GM21515 (cell line): Measurements from ENCODE around the gene LPO.

Source experiments
- ATAC-seq: cut with Tn5 transposase; IDR thresholded peaks from one replicate; pipeline ENCODE4 v1.9.1; 2021; ENCODE audit not compliant: unreplicated experiment

LPO gene

DNA sequence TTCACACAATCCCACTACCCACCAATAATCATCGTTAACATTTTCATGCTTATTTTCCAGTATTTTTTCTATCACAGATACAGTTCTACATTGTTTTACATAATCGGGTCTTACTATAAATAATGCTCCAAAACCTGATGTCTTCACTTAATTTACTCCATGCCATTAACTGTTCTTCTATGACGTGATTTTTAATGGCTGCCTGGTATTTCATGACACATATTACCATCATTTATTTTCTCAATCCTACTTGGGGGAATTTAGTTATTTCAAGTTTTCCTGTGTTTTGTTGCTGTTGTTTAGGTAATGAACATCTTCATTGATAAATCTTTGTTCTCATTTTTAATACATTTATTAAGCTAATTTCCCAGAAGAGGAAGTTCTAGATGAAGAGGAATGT lies 14.7 kb downstream of the LPO start:
- no peak for ATAC-seq

DNA sequence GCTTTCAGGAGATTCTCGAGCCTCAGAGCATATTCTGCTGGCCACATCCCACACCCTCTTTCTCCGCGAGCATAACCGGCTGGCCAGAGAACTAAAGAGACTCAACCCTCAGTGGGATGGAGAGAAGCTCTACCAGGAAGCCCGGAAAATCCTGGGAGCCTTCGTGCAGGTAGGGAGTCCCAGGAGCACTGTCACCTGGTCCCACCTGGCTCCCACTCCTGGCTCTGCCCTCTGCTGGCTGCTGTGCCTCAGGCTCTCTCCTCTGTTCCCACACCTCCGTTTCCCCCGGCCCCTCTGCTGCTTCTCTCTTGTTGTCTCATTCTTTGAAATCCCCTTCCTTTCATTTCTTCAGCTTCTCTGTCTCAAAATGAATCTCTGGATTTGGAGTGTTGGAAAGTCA lies 16.4 kb downstream of the LPO start:
- no peak for ATAC-seq

DNA sequence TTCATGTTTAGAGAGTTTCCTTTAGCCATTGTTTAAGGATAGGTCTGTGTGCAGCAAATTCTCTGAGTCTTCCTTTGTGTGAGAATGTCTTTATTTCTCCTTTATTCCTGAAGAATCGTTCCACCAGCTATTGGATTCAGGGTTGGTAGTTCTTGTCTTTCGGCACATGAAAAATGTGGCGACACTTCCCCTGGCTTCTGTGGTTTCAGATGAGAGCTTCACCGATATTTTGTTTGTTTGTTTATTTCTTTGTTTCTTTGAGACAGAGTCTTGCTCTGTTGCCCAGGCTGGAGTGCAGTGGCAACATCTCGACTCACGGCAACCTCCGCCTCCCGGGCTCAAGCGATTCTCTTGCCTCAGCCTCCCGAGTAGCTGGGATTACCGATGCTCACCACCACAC lies 23.8 kb downstream of the LPO start:
- ATAC-seq: no peak

- ATAC-seq: no peak
These were observed 25.4 kb downstream of the LPO start for GRCh38 chr17:58263773-58264172.

GRCh38 chr17:58264407-58265103 lies 26.2 kb downstream of the LPO start:
- ATAC-seq: no peak

DNA sequence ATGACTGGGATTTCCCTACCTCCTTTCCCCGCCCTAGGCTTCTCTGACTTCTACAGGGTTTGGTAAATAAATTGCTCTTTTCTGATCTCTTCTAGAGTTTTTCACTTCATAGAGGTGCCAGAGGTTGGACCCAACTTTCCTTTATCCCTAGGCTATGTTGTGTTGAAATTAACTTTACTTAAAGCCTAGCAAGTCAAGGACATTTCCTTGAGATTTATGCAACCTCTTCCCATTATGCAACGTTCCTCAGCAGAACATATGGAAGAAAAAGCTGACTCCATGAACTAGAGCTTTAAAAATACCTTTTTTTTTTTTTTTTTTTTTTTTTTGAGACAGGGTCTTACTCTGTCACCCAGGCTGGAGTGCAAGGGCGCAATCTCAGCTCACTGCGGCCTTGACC lies 26.9 kb downstream of the LPO start:
- ATAC-seq: no peak

GRCh38 chr17:58265902-58266875 lies 27.8 kb downstream of the LPO start:
- no peak for ATAC-seq

DNA sequence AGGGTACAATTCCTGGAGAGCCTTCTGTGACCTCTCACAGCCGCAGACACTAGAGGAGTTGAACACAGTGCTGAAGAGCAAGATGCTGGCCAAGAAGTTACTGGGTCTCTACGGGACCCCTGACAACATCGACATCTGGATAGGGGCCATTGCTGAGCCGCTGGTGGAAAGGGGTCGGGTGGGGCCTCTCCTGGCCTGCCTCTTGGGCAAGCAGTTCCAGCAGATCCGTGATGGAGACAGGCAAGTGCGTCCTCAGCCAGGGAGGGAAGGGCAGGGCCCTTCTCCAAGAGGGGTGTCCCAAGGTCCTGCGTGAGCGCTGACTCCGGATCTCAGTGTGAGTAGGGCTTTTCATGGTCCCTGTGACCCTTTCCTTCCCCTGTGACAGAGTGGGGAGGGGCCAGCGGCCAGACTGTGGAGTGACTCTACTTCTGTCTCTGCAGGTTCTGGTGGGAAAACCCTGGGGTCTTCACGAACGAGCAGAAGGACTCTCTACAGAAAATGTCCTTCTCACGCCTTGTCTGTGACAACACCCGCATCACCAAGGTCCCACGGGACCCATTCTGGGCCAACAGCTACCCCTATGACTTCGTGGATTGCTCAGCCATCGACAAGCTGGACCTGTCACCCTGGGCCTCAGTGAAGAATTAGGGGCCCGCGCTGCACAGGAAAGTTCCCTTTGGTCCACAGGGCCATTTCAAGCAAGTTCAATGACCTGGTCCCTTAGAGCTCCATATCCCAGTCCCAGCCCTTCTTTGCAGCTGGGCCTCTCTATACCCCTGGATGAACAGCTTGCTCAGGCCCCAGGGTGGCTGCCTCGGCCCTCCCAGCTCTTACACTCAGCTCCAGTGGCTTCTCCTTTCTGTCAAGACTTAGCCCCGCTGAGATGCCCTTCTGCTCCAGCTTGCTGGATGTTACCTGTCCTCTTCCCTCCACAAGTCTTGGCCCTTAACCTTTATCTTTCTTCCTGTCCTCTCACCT lies 29.3 kb downstream of the LPO start:
- no peak for ATAC-seq

GRCh38 chr17:58268326-58268725 lies 29.9 kb downstream of the LPO start:
- no peak for ATAC-seq

DNA sequence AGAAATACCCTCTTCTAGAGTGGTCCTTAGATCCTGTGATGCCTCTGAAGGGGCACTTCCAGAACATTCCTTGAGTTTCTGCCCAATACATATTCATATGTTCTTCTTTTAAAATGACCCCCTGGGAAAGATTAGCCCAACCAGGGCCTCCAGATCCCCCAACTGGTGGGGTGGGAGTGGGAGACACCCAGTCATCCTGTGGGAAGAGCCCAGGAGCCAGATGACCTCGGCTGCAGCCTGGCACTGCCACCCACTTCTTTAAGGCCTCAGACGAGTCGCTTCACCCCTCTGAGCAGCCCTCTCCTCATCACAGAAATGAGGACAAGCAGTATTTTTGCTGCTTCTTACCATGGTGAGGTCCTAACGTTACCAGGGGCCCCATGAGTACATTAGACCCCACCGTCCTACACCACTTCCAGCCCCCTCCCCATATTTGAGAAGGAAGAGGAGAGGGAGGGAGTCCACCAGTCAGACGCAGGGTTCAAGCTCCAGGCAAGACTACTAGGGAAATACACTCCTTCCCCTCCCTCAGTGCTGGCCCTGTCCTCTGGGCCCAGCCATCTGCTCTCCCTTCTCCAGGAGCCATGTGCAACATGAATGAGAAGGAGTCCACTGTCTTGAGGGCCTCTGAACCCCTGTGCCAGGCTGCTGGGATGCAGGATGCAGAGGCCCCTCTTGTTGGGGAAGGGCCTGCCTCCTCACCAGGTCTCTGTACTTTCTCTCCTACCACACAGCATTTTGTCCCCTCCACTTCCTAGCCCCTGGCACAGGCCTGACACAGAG lies 30.6 kb downstream of the LPO start:
- no peak for ATAC-seq

DNA sequence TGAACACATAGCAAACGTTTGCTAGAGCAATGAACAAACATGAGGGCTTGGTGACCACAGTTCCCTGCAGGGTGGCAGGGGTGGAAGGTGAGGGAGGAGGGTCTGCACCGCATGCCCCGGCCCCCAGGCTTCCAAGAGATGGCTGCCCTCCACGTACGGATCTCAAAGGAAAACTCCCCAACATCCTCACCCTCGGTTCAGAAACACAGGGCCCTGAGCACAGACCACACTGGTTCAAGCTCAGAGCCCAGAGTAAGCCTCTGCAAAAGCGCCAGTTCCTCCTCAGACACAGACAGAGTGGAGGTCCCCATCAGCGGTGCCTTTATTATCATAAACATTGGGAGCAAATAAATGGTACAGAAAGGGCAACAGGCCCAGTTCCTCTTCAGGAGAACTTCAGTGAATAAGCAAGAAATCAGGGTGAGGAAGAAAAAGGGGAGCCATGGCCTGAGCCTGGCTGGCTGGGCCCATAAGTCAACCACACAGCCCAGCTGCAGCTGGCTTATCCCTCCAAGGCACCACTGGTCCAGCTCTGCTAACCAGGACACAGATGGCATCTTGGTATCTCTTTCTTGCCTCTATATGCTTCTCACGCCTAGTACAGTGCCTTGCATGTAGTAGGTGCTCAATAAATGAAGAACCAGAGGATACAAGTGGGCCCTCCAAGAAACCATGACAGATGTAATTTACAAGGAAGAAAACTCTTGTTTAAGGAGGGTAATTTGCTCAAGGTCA lies 31.3 kb downstream of the LPO start:
- ATAC-seq: no peak

DNA sequence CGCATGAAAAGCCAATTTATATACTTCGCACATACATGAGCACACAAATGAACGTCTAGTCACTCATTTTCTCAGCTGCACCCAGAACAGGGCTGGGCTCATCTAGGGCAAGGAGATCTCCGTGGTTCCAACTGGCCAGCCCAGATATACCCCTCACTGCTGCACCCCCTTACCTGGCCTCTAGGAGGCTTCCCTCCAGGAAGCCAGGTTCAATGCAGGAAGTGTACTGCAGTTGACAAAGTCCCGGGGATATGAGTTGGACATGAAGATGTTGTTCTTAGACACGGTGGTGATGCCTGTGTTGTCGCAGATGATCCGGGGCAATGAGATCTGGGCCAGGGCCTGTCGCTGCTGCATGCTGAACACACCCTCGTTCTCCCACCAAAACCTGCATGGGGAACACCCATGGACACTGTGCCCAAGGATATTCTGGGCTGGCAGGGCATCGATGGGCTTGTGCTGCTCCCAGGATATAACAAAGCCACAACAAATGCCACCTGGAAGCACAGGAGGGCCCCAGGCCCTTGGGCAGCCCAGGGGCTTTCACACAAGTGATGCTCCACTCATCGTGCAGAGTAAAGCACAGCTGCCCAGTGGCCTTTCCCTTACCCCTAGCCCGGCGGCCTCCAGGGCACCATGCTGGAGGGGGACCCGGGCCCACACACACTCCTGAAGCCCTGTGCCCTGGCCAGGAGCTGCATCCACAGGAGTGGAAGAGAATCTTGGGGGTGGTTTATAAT lies 32.3 kb downstream of the LPO start:
- ATAC-seq: no peak

DNA sequence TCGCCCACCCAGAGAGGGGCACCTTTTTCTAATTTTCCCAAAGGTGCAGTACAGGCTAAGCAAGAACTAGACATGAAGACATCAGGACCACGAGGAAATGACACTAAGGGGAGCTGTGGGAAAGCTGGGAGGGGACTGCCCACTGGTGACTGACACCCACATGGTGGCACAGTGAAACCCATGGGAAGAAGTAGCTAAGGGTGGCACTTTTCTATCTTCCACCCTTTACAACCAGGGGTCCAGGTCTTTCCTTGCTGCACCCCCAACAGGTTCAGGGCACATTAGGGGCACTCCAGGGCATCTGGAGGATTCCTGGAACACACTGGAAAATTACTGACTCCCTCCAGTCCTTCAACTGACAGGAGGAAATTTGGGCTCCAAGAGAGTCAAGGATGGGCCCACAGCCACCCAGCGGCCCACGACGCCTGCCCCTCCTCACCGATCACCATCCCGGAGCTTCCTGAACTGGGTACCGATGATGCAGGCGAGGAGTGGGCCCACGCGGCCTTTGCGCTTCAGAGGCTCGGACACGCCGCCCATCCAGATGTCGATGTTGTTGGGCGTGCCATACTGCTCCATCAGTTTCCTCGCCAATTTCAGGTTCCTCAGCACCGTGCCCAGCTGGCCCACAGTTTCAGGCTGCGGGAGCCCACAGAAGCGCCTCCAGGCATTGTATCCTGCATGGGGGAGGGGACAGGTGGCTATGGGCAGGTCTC lies 33.0 kb downstream of the LPO start:
- ATAC-seq: no peak

GRCh38 chr17:58272367-58273280 lies 34.2 kb downstream of the LPO start:
- no peak for ATAC-seq

DNA sequence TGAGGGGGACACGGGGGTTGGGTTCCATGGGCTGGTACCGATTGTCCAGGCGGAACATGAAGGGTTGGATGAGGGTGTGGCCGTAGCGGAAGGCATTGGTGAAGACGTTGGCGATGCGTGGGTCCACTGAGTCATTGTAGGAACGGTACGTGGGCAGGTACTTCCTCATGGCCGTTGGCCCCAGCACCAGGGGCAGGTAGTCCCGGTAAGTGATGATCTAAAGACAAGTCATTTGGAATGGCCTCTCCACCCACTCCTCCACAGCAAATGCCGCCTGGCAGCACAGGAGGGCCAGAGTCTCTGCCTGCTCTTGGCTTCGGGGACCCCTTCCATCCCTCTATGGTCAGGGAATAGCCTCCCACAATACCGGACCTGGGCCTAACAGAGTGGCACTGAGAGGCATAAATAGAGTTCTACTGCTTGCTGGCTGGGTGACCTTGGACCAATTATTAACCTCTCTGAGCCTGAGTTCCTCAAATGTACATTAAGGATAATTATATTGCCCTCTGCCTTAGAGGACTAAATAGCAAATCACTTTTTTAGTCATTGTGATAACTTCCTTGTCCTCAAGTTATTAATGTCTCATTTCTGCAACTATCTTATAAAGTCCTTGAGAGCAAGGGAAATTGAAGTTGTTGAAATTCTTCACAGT lies 35.2 kb downstream of the LPO start:
- ATAC-seq: no peak

- no peak for ATAC-seq
These were observed 37.0 kb downstream of the LPO start for GRCh38 chr17:58275417-58275816.

GRCh38 chr17:58276423-58276822 lies 38.0 kb downstream of the LPO start:
- ATAC-seq: no peak
